ENCODE measurements around the gene BIRC2. TPM values are rescaled to one million over a fixed set of nuclear protein-coding genes. Genes with fewer than 3 reads are reported as not detected.
"Not testable (repeated sequence)": the region's sequence is repeated elsewhere in the genome, so short reads cannot be mapped to it uniquely, and the experiment has no call there.

BIRC2 gene
- polyA plus RNA-seq (ENCODE audit: insufficient read length in 10 of 10) = 10 to 100 TPM; 40.6 to 51.5 (median 47.2) TPM
- long read RNA-seq, donor 1, partial matches to known transcripts = 7 of 9 reads
- long read RNA-seq, donor 1, other reads (novel, unspliced or antisense) = 0 of 9 reads
- long read RNA-seq, donor 2, transcript BIRC2-201 (9 exons, 3,743 nt) = major isoform, 7 of 26 reads
- long read RNA-seq, donor 2, partial matches to known transcripts = 19 of 26 reads
- long read RNA-seq, donor 2, other reads (novel, unspliced or antisense) = 0 of 26 reads
- long read RNA-seq, donor 3 = 0 reads
- long read RNA-seq, donor 4, partial matches to known transcripts = 15 of 18 reads
- long read RNA-seq, donor 4, other reads (novel, unspliced or antisense) = 0 of 18 reads
- long read RNA-seq, donor 5, partial matches to known transcripts = 12 of 14 reads
- long read RNA-seq, donor 5, other reads (novel, unspliced or antisense) = 0 of 14 reads
- long read RNA-seq, donor 6, transcript BIRC2-201 (9 exons, 3,743 nt) = major isoform, 5 of 34 reads
- long read RNA-seq, donor 6, partial matches to known transcripts = 29 of 34 reads
- long read RNA-seq, donor 6, other reads (novel, unspliced or antisense) = 0 of 34 reads
- long read RNA-seq, donor 7, partial matches to known transcripts = 11 of 12 reads
- long read RNA-seq, donor 7, other reads (novel, unspliced or antisense) = 0 of 12 reads
- long read RNA-seq, donor 8, partial matches to known transcripts = 13 of 15 reads
- long read RNA-seq, donor 8, other reads (novel, unspliced or antisense) = 0 of 15 reads
- long read RNA-seq, donor 9 = 0 reads

DNA sequence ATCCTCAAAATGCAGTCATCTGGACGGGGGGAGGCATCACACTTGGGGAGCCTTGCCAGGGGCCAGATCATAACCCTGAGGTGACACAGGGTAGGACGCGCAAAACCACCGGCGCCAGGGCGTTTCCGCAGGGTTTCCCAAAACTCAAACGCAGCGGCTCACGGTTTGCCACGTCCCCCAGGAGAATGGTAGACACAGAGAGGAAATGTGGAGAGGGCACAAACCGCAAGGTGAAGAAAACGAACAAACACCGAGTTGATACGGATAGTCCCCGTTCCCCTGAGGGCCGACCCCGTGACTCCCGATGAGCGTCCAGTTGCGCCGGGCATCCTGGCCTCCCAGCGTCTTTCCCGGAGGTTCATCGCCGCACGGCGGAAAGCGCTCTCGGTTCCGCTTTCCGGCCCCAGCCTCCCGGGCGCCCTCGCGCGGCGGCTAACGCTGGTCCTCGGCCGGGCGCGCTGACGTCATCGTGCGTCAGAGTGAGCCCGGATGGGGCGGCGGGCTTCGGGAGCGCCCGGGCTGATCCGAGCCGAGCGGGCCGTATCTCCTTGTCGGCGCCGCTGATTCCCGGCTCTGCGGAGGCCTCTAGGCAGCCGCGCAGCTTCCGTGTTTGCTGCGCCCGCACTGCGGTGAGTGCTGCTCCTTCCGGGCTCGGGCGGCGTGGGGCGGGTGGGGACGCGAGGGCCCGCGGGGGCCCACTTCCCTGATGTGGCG lies at the start of gene BIRC2:
BIRC2 (plus strand) TSS at position 467 of the 714 bp plus-strand sequence. CDS start 2,641 bp downstream, outside the sequence.
- DNase-seq = peak; percentile 95 to 98 (median 97)

DNA sequence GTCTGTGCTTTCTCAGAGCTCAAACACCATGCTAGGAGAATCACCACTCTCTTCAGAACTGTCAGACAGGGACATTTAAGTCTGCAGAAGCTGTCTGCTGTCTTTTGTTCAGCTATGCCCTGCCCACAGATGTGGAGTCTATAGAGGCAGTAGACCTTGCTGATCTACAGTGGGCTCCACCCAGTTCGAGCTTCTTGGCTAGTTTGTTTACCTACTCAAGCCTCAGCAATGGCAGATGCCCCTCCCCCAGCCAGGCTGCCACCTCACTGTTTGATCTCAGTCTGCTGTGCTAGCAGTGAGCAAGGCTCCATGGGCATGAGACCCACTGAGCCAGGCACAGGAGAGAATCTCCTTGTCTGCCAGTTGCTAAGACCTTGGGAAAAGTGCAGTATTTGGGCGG lies 46.2 kb upstream of the BIRC2 start:
- not testable (repeated sequence) for DNase-seq

DNA sequence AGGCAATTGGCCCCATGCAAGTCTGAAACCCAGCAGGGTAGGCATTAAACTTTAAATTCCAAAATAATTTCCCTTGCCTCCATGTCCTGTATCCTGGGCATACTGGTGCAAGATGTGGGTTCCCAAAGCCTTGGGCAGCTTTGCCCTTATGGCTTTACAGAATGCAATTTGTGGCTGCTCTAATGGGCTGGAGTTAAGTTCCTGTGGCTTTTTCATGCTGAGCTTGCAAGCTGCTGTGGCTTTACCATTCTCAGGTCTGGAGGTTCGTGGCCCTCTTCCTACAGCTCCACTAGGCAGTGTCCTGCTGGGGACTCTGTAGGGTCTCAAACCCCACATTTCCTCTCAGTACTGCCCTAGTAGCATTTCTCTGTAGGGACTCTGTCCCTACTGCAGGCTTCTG lies 44.8 kb upstream of the BIRC2 start:
- no peak for DNase-seq

DNA sequence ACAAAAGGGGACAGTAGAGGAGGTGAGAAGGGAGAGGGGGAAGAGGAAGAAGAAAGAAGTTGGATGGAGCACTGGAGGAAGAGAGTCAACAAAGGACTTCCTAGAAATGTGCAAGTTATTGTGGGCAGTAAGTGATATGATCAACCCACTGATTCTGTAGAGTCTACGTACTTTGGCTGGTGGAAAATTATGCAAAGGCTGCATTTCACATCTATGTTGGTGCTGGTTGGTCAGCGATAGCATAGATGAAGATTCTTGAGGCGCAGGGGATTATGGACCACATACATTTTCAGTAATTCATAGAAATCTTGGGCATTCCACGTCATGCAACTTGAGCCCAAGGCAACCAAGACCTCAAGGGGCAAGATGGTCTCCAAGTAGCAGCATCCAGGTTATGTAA lies 42.3 kb upstream of the BIRC2 start:
- no peak for DNase-seq

DNA sequence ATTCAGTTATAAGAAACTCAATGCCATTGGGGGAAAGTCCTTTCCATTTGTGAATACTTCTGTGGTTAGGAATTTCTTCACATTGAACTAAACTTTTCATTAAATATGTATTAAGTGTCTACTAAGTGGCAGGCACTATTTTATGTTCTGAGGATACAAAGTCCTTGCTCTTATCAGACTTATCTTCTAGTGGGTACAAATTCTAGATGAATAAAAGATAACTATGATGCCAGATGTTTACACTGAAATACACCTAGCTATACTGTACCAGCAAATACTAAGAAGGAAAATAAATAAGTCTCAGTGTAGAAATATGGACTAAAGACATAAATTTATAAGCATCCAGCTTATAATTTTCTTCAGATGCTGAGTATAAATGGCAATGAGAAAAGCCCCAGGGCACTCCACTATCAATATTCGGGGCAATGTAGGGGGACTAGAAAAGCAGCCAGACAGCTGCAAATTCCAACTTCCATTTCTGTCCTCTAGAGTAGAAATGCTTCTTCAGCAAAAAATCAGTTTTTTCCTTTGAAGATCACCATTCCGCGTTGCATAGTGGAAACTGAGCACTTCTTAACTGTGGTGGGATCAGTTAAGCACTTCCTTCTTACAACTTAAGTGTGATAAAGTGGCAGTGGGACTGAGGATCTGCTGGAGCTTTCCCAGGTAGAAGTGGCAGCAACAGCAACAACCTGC lies 41.5 kb upstream of the BIRC2 start:
- no peak for DNase-seq

DNA sequence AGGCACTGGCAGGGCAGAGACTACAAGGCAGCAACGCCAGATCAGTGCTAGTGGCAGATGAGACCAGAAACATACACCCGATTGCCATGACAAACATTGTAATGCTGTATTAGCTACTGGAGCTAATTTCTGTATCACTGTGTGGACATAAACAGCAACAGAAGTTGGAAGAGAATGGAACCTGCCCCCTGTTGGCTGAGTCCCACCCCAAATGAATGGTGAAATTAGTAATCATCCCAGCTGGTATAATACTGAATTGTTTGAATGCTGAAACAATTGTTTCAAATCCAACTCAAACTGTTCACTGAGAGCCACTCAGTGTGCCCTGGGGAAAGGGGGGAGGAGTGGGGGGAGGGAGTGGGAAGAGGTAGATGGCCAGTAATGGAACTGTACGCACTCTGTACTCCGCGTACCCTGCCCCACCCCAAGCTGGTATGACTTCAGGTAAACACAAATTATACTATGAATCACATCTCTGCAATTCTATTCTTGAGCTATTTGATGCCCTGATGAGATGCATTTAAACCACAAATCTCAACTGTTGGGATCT lies 40.9 kb upstream of the BIRC2 start:
- no peak for DNase-seq

DNA sequence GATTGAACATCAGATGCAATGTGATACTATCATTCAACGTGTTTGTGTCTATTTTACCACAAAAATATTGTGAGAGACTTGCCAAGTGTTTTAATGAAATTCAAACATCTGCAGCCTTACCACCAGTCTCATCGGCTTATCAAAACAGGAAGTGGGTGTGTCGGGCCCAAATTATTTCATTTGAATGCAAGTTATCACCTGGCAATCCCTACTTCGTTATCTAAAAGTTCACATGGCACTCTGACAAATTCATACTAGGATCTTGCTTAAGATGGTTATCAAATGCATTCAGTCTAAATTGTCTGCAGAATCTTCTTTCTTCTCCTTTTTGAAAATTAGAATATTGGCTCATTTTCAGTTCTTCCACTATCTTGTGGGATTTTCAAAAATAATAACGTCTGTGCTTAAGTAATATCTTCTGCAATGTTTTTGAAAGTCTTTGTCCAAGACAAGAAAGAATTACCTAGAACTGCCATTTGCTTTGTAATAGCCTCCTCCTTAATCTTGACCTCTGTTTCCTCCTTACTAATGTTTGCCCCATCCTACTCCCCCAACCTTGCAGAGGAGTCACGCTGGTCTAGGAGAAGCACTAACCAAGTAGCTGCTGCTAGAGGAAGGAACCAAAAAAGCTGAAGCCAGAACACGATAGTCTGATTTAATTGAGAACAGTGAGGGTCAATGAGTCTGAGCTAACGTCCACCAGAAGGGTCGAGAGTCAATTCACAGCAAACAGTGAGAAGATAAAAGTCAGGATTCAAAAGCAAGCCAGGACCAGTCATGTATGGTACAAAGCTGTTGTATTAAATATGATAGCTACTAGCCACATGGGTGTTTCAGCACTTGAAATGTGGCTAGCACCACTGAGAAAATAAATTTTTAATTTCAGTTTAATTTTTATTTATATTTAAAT lies 39.9 kb upstream of the BIRC2 start:
- no peak for DNase-seq

DNA sequence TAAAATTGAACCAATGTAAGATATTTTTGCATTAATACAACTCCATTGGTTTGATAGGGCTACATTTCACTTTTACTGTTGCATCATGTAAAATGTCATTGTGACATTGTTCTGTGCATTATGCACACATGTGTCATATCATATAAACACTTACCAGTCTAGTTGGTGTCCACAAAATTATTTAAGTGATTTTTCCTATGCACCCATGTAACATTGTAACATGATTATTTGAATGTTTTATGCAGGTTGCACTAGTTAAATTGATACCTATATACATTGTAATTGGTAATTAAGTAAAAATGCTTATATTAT lies 39.3 kb upstream of the BIRC2 start:
- no peak for DNase-seq

DNA sequence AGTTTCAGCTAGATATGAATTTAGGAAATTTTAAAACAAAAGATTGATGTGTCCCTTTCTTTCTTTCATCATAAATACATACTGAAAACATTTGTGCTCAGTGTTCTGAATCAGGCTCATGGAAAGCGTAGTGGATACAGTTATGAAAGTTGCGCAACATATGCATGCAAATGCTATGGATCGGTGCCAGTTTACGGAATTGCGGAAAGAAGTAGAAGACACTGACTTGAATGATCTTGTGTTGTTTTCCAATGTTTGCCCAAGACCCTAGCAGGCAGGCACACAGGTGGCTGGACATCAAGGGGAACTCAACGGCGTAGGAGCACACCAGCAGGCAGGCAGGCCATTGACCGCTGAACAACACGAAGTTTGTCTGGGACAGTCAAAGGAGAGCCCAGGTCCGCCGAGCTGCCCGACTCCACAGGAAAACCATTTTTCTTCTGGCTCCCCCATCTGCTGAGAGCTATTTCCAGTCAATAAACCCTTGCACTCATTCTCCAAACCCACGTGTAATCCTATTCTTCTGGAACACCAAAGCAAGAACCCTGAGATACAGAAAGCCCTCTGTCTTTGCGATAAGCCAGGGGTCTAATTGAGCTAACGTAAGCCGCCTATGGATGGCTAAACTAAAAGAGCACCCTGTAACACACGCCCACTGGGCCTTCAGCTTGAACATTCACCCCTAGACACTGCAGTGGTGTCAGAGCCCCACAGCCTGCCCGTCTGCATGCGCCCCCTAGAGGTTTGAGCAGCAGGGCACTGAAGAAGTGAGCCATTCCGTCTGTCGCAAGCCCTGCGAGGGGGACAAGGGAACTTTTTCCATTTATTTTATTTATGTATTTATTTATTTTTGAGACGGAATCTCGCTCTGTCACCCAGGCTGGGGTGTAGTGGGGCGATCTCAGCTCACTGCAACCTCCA lies 37.1 kb upstream of the BIRC2 start:
- DNase-seq = peak in 1 of 3 donors; percentile 27

DNA sequence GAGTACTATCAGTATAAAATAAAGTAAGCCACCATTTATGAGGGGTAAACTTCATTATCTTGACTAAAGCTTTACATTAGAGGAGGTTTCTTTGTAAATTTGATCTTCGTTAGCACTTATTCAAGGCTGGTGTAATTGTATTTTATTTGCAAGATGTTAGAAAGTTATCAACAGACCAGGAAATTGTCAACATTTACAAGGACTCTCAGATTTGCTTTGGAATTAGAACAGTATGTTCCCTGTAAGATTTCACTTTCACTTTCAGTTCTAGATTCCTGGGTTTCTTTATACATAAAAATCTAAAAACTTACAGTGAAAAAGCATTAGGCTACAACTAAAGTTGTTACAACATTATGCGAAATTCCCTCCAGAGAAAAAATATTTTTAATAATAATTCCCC lies 34.3 kb upstream of the BIRC2 start:
- DNase-seq = peak in 1 of 3 donors; percentile 46

DNA sequence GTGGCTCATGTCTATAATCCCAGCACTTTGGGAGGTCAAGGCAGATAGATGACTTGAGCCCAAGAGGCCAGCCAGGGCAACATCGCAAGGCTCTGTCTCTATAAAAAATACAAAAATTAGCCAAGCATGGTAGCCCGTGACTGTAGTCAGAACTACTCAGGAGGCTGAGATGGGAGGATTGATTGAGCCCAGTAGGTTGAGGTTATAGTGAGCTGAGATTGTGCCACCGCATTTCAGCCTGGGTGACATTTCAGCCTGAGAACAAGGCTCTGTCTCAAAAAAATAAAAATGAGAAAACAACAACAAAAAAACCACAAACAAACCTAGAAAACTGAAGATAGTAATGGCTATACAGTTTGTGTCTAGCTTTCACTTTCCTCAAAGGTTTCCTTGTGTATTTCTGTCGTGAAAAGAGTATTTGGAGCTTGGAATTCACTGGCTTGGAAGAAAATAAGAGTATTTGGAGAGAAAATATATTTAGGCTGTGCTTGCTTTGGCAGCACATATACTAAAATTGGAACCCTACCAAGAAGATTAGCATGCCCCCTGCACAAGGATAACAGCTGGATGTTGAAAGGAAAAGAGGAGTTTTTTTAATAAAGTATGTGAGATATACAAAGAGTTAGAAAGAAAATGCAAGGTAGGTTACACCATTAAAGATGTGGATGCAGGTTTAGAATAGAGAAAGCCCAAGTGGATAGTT lies 33.6 kb upstream of the BIRC2 start:
- peak in 1 of 3 donors; percentile 49 for DNase-seq

DNA sequence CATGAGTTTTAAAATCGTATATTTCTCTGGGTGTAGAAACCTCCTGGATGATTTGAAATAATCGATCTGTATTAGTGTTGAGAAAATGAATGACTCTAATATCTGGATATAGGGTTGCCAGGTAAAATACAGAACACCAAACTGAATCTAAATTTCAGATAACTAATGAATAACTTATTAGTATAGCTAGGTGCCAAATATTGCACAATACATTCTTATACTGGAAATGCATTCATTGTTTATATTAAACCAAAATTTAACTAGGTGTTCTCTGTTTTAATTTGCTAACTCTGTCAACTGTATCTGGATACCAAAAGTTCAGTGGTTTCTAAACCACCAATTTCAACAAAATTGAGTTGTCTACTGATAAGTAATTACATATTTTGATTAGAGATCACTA lies 32.2 kb upstream of the BIRC2 start:
- DNase-seq = no peak

DNA sequence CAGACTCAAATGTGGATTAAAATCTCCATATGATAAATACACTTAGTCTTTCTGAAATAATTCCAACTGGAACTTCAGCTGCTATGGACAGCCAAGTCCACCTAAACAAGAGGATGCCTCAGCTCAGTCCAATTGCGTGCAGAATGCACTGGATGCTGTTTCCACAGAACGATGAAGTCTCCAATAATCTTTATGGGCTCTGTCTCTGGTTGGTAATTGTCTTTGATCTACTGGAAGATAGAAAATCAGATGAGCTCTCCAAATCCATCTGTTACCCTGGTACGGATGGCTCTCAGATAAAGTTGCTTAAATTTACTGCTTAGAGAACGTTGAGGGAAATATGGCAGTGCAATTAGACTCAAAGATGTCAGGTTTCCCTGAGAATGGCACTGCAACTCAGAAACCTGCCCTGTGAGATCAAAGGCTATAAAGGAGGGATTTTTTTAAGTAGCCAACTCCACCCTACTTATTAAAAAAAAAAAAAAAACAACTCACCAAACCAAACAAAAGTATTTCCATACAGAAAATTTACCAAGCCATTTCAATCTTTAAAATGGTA lies 30.6 kb upstream of the BIRC2 start:
- no peak for DNase-seq

DNA sequence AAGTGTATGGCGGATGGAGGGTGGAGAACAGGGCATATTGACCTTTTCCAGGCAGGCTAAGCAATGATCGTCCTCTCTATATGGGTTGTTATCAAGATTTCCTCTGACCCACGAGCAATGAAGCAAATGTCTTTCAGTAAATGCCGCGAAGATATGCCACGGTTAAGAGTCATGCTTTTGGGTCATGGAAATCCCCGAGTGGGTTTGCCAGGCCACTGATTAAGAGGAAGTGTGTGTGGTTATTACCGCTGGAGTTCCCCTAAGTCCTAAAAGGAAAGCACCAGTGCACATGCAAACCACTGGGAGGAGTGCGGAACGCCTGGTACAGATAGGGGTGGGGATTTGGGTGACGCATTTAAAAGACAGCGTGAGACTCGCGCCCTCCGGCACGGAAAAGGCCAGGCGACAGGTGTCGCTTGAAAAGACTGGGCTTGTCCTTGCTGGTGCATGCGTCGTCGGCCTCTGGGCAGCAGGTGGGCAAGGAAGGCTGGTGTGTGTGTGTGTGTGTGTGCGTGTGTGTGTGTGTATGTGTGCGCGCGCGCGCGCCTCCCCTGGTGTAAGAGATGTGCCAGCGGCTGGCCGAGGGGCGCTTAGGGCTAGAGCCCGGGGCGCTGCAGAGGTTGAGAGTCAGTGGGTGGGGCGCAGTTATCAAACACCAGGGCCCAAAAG lies 29.8 kb upstream of the BIRC2 start, which contains the start of gene BIRC3:
BIRC3 (plus strand) TSS at position 386 of the 669 bp plus-strand sequence. CDS start 7,026 bp downstream, outside the sequence.
- DNase-seq = peak; percentile 74 to 84 (median 75)

DNA sequence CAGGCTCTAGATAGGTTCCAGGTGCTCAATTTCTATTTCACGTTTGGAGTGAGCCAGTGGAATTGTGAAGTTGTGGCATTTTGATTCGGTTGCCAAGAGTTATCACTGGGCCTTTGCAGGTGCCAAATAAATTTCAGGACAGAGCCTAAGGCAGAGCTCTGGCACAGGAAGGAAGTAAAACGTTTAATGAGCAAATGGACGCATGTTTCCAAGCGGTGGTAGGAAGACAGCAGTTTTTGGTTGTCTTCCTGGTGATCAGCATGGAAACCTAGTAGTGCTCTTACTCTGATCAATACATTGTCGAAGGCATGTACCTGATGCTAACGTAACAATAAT lies 29.3 kb upstream of the BIRC2 start:
- DNase-seq = no peak

DNA sequence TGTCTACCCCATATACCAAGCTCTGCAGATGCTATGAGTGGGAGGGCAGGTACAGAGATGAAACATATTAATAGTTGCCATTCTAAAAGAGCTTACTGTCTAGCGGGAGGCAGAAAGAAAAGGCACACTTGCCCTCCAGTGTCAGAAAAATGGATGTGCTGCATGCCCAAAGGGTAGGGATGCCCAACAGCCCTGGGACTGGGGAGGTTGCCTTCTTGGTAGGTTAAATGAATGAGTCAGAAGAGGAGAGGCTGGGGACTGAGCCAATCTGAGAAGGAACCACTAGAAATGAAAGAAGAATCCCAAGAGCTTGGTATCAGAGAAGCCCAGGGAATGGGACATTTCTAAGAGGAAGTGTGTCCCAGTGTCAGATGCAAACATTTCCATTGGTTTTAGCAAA lies 28.5 kb upstream of the BIRC2 start:
- DNase-seq = no peak

DNA sequence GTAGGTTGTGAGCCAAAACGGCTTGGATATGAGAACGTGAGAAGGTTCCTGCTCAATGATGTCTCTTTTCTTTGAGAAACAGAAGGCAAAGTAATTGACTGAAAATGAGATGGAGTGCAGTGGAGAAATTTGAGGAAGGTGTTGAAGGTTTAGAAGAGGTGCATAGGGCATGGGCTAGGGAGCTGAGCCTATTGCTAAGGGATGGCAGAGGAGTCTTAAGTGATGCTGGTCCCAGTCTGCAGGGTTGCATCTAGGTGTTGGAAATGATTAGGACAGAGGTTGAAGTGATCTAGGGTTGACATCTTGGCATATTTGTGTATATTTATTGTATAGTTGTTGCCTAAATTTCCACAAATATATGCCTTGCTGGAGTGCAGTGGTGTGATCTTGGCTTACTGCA lies 27.5 kb upstream of the BIRC2 start:
- no peak for DNase-seq

DNA sequence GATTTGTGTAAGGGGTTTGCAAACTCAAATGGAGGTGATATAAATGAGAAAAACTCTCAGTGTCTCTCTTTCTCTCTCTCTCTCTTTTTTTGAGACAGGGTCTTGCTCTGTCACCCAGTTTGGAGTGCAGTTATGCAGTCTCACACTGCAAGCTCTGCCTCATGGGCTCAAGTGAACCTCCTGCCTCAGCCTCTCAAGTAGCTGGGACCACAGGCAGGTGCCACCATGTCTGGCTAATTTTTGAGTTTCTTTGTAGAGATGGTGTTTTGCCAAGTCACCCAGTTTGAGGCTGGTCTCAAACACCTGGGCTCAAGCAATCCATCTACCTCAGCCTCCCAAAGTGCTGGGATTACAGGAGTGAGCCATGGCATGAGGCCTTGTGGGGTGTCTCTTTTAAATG lies 26.8 kb upstream of the BIRC2 start:
- no peak for DNase-seq

Data from muscle of back (tissue), 13 donors.